Right lobe of liver (tissue), 4 donors: Measurements from ENCODE around the gene STPG4.

Experiments
- POLR2A ChIP-seq: fragments of 450-650 bp; IDR thresholded peaks from one replicate; pipeline ENCODE4 v1.6.1; 2017; ENCODE audit warnings: antibody characterized with exemption, mild to moderate bottlenecking
- TF ChIP-seq, protein P1 (sequence below), 4 donors: fragments of 200-600 bp in 3 of 4; fragments of 450-650 bp in 1 of 4; IDR thresholded peaks; one replicate each; pipeline versions ENCODE4 v1.5.1 to v1.8.0; 2016 to 2022; ENCODE audit warnings: antibody characterized with exemption in 4 of 4, mild to moderate bottlenecking in 2 of 4
- donor health status: DM: no; HTN: no; CAD: no.
- donor health status: DM: no; HTN: no; CAD: no.
- donor health status: DM: no; HTN: yes; CAD: no.

DNA sequence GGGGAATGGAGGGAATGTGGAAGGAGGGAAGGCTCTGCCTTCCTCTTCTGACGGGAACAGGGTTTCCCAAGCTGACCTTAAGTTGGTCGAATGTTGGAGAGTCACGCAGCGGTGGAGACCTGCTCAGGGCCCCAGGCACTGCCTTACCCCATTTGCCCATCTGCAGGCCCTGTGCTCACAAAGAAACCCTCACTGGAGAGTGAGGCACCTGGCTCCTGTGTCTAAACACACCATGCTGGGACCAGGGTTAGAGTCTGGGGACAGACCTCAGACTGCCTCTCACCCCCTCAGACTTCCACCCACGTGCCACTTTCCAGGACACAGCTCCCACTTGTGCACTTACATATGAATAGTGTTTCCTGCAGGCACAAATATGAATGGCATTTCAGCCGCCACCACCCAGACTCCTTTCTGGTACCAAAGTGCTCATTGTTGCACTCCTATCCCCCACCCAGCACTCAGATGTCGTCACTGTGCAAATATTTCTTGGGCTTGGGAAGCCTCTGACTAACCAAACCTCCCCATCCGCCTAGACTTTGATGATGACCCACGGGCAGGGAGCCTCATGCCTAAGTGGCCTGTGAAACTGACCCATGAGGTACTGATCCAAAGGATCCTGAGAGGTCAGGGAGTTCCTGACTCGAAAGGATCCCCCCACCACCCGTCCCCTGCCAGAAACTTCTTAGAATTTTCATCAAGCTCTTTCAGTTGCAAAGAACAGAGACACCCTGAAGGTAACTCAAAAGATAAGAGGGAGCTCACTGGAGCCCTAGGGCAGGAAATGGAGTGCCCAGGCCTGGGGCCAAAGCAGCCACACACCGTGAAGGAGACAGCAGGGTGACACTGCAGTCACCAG is 78.3 kb downstream of the STPG4 start:
- TF ChIP-seq, protein P1, sequence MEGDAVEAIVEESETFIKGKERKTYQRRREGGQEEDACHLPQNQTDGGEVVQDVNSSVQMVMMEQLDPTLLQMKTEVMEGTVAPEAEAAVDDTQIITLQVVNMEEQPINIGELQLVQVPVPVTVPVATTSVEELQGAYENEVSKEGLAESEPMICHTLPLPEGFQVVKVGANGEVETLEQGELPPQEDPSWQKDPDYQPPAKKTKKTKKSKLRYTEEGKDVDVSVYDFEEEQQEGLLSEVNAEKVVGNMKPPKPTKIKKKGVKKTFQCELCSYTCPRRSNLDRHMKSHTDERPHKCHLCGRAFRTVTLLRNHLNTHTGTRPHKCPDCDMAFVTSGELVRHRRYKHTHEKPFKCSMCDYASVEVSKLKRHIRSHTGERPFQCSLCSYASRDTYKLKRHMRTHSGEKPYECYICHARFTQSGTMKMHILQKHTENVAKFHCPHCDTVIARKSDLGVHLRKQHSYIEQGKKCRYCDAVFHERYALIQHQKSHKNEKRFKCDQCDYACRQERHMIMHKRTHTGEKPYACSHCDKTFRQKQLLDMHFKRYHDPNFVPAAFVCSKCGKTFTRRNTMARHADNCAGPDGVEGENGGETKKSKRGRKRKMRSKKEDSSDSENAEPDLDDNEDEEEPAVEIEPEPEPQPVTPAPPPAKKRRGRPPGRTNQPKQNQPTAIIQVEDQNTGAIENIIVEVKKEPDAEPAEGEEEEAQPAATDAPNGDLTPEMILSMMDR (IDR thresholded peaks at IDR 0.05), result peak in 1 of 4 donors; percentile 12
- TF ChIP-seq POLR2A, result peak; percentile 13
